HL-60 (cell line): ENCODE data around the gene LAMC3.

Experiments
- DNase-seq, 2 experiments: peaks; one replicate each; pipeline ENCODE4 v3.0.0-alpha.2; 2010 to 2020; ENCODE audit warnings: low read depth in 1 of 2, low spot score in 1 of 2
- H3K27ac ChIP-seq: fragments of 250-450 bp; sonication (Bioruptor Pico); replicated peaks from 2 replicates; pipeline ENCODE4 v1.5.1; 2020; ENCODE audit warnings: mild to moderate bottlenecking, moderate library complexity
- H3K27me3 ChIP-seq: fragments of 250-450 bp; sonication (Bioruptor Pico); 2 replicates; pipeline ENCODE4 v1.5.1; 2021; ENCODE audit warnings: mild to moderate bottlenecking, moderate library complexity; ENCODE audit not compliant: insufficient read depth, poor library complexity, severe bottlenecking
- H3K4me3 ChIP-seq: replicated peaks from 2 replicates; pipeline ENCODE4 v1.5.1; 2011; ENCODE audit warnings: mild to moderate bottlenecking, control low read depth, low read length; ENCODE audit not compliant: insufficient read depth
- GABPA ChIP-seq: IDR thresholded peaks from 2 replicates; pipeline ENCODE4 v1.6.1; 2012; ENCODE audit warnings: low read depth
- POLR2AphosphoS5 ChIP-seq: IDR thresholded peaks from 2 replicates; pipeline ENCODE4 v1.6.1; 2012; ENCODE audit warnings: low read depth
- SPI1 ChIP-seq: IDR thresholded peaks from 2 replicates; pipeline ENCODE4 v1.6.1; 2012; ENCODE audit warnings: low read depth, mild to moderate bottlenecking, borderline replicate concordance
- TF ChIP-seq, protein P1 (sequence below): IDR thresholded peaks from one replicate; pipeline ENCODE4 v1.5.1; 2011; ENCODE audit warnings: low read length, control low read depth, inconsistent platforms; ENCODE audit not compliant: insufficient read depth
- TF ChIP-seq, protein P2 (sequence below): IDR thresholded peaks from 2 replicates; pipeline ENCODE4 v1.6.1; 2012; ENCODE audit warnings: low read depth; ENCODE audit not compliant: insufficient replicate concordance

LAMC3 gene

DNA sequence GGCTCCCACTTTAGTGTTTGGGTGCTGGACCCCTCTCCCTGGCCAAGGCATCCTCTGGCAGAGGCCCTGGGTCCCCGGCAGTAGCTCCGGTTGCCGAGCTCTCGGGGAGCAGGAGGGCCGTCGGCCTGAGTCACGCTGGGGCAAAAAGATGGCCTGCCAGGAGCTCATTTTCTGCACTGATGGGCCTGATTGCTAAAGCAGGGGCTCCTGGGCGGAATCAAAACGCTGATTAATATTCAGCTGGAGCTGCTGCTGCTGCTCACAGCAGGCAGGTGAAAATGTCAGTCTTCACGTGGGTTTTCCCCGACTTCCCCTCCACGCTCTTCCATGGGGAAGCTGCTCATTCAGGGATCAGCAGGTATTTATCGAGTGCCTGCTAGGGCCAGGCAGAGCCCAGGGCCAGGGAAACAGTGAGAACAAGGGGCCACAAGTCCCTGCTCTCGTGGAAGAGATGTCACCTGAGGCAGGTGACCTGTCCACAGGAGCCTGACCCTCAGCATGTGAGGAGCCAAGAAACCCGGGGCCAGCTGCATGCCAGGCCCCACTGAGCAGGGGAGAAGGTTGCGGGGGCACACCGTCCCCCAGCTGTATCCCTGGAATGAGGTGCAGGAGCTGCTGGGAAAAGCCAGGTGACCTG lies 22.1 kb downstream of the LAMC3 start:
- TF ChIP-seq, protein P1, sequence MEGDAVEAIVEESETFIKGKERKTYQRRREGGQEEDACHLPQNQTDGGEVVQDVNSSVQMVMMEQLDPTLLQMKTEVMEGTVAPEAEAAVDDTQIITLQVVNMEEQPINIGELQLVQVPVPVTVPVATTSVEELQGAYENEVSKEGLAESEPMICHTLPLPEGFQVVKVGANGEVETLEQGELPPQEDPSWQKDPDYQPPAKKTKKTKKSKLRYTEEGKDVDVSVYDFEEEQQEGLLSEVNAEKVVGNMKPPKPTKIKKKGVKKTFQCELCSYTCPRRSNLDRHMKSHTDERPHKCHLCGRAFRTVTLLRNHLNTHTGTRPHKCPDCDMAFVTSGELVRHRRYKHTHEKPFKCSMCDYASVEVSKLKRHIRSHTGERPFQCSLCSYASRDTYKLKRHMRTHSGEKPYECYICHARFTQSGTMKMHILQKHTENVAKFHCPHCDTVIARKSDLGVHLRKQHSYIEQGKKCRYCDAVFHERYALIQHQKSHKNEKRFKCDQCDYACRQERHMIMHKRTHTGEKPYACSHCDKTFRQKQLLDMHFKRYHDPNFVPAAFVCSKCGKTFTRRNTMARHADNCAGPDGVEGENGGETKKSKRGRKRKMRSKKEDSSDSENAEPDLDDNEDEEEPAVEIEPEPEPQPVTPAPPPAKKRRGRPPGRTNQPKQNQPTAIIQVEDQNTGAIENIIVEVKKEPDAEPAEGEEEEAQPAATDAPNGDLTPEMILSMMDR = no peak
- no peak for TF ChIP-seq SPI1
- no peak for TF ChIP-seq GABPA
- TF ChIP-seq, protein P2, sequence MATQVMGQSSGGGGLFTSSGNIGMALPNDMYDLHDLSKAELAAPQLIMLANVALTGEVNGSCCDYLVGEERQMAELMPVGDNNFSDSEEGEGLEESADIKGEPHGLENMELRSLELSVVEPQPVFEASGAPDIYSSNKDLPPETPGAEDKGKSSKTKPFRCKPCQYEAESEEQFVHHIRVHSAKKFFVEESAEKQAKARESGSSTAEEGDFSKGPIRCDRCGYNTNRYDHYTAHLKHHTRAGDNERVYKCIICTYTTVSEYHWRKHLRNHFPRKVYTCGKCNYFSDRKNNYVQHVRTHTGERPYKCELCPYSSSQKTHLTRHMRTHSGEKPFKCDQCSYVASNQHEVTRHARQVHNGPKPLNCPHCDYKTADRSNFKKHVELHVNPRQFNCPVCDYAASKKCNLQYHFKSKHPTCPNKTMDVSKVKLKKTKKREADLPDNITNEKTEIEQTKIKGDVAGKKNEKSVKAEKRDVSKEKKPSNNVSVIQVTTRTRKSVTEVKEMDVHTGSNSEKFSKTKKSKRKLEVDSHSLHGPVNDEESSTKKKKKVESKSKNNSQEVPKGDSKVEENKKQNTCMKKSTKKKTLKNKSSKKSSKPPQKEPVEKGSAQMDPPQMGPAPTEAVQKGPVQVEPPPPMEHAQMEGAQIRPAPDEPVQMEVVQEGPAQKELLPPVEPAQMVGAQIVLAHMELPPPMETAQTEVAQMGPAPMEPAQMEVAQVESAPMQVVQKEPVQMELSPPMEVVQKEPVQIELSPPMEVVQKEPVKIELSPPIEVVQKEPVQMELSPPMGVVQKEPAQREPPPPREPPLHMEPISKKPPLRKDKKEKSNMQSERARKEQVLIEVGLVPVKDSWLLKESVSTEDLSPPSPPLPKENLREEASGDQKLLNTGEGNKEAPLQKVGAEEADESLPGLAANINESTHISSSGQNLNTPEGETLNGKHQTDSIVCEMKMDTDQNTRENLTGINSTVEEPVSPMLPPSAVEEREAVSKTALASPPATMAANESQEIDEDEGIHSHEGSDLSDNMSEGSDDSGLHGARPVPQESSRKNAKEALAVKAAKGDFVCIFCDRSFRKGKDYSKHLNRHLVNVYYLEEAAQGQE = no peak
- TF ChIP-seq POLR2AphosphoS5 = no peak
- H3K4me3 ChIP-seq = no peak overlapping the region
- DNase-seq = no peak
- peaks cover 7% of the 10 kb centered on the region for H3K27me3 ChIP-seq
- no peak overlapping the region for H3K27ac ChIP-seq

DNA sequence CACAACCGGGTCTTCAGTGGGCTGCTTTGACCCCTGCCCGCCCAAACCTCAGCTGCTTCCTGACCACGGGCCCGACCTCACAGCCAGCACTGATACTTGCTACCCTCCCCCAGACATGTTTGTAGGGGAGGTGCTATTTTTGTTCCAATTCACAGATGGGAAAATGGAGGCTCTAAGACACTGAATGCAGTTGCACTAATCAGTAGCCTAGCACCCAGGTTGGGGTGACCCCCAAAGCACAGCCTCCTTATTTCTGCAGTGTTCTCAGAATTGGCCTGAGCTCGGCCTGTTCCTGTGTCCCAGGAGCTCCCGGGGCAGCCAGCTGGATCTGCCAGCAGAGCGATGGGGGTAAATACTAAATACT lies 22.6 kb downstream of the LAMC3 start:
- DNase-seq = no peak
- peaks cover 7% of the 10 kb centered on the region for H3K27me3 ChIP-seq
- H3K4me3 ChIP-seq = no peak overlapping the region
- H3K27ac ChIP-seq = no peak overlapping the region
- TF ChIP-seq SPI1 (no peak), POLR2AphosphoS5 (no peak), GABPA (no peak)
- TF ChIP-seq, protein P1 = no peak
- TF ChIP-seq, protein P2 = no peak

DNA sequence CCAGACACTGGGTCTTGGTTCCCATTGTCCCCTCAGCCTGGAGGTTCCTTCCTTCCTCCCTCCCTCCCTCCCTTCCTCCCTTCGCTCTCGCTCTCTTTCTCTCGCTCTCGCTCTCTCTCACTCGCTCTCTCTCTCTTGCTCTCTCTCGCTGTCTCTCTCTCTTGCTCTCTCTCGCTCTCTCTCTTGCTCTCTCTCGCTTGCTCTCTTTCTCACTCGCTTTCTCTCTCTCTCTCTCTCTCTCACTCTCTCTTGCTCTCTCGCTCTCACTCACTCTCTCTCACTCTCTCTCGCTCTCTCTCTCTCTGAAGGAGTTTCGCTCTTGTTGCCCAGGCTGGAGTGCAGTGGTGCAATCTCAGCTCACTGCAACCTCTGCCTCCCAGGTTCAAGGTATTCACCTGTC lies 23.4 kb downstream of the LAMC3 start:
- no peak for DNase-seq
- H3K27ac ChIP-seq = no peak overlapping the region
- TF ChIP-seq, protein P2 = no peak
- TF ChIP-seq, protein P1 = no peak
- TF ChIP-seq SPI1 (no peak), GABPA (no peak), POLR2AphosphoS5 (no peak)
- H3K27me3 ChIP-seq = peaks cover 7% of the 10 kb centered on the region
- no peak overlapping the region for H3K4me3 ChIP-seq
